Smooth muscle cell (in vitro differentiated cells): ENCODE measurements around the gene AGT. TPM values are rescaled to one million over a fixed set of nuclear protein-coding genes. Genes with fewer than 3 reads are reported as not detected.
A peak's percentile ranks its signal among the peaks of the same experiment; 100 is the strongest.

Experiments
- DNase-seq: peaks from one replicate; lab custom pipeline; 2025; ENCODE audit not compliant: unreplicated experiment; lab: John Stamatoyannopoulos, UW
- H2AFZ ChIP-seq: fragments of 200-600 bp; sonication (generic); 2 replicates; pipeline ENCODE4 v1.6.0; 2016; ENCODE audit warnings: antibody characterized with exemption, low read depth, mild to moderate bottlenecking
- H3F3A ChIP-seq: fragments of 200-600 bp; sonication (generic); 2 replicates; pipeline ENCODE4 v1.6.0; 2017; ENCODE audit warnings: antibody characterized with exemption, low read depth
- H3K27ac ChIP-seq: fragments of 200-600 bp; sonication (generic); 2 replicates; pipeline ENCODE4 v1.5.1; 2016; ENCODE audit warnings: low read depth, mild to moderate bottlenecking
- H3K27me3 ChIP-seq: fragments of 200-600 bp; sonication (generic); 2 replicates; pipeline ENCODE4 v1.6.1; 2016; ENCODE audit warnings: low read depth, mild to moderate bottlenecking
- H3K36me3 ChIP-seq: fragments of 200-600 bp; sonication (generic); 2 replicates; pipeline ENCODE4 v1.5.1; 2016; ENCODE audit warnings: low read depth
- H3K4me1 ChIP-seq: fragments of 200-600 bp; sonication (generic); 2 replicates; pipeline ENCODE4 v1.5.1; 2016; ENCODE audit warnings: low read depth
- H3K4me2 ChIP-seq: fragments of 200-600 bp; sonication (generic); 2 replicates; pipeline ENCODE4 v1.6.0; 2016; ENCODE audit warnings: mild to moderate bottlenecking
- H3K4me3 ChIP-seq: fragments of 200-600 bp; sonication (generic); 2 replicates; pipeline ENCODE4 v1.5.1; 2016; ENCODE audit warnings: mild to moderate bottlenecking
- H3K79me2 ChIP-seq: fragments of 200-600 bp; sonication (generic); 2 replicates; pipeline ENCODE4 v1.6.0; 2016; ENCODE audit warnings: low read depth, mild to moderate bottlenecking
- H3K9ac ChIP-seq: fragments of 200-600 bp; sonication (generic); 2 replicates; pipeline ENCODE4 v1.6.0; 2016; ENCODE audit warnings: low read depth
- H3K9me3 ChIP-seq: fragments of 200-600 bp; sonication (generic); replicated peaks from 2 replicates; pipeline ENCODE4 v1.5.1; 2016; ENCODE audit warnings: low read depth
- H4K20me1 ChIP-seq: fragments of 200-600 bp; sonication (generic); 2 replicates; pipeline ENCODE4 v1.6.0; 2016; ENCODE audit warnings: low read depth
- WGBS: methylation state at CpG from one replicate; pipeline ENCODE4 v1.1.7; 2016; ENCODE audit warnings: low lambda C conversion rate; 5-methylcytosine and 5-hydroxymethylcytosine counted together
- polyA plus RNA-seq: library from polyadenylated mRNA; unstranded; fragments of >200 nt; fragmentation: Nextera tagmentation; extraction: Ambion mirVana; gene quantifications from 2 replicates; pipeline ENCODE4 v1.2.1, GENCODE V29; 2016
- total RNA-seq: library from RNA; depleted of rRNA; stranded (reverse); fragments of >200 nt; gene quantifications from 2 replicates; pipeline ENCODE4 v1.2.3, GENCODE V29; 2014
- TF ChIP-seq, protein P1 (sequence below): fragments of 200-600 bp; sonication (generic); IDR thresholded peaks from 2 replicates; pipeline ENCODE4 v1.5.1; 2017; ENCODE audit warnings: borderline replicate concordance, mild to moderate bottlenecking, antibody characterized with exemption; ENCODE audit not compliant: insufficient read depth, poor library complexity, severe bottlenecking

The AGT gene
- total and polyA plus RNA-seq, 2 experiments from 2014 or later, result 0.31 to 3.0 TPM

DNA sequence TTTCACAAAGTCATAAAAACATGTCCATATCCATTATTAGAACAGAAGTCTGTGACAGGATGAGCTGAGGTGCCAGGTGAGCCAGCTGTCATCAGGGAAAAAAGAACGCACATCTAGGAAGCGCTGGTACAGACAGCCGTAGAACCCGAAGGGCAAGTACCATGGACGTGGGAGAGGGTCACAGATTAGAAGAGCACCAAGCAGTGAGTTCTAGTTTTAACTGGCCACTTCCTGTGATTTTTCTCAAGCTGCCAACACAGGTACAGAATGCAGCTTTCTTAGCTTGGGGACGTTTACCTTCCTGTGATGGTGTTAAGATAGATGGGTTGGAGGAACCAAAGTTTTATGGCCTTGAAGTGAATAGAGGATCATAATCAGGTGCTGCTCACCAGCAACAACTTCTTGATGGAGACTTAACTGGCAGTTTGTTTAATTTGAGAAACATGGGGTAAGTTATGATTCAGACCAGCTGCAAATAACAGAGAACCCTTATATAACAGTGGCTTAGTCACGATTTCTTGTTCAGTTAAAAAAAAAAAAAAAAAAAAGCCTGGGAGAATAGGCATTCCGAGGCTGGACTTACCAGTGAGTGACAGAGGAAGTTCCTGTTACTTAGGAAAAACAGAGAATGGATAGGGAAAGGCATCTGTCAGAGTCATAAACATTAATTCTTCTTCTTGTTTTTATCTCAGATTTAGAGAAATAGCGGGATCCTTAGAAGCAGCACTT lies 30.9 kb downstream of the AGT start:
- no peak overlapping the region for H3K9ac ChIP-seq
- WGBS, result 88% methylated on average over 9 of the region's 9 CpGs
- no peaks in the 10 kb centered on the region for H4K20me1 ChIP-seq
- H3K4me2 ChIP-seq, result no peak overlapping the region
- H3K4me3 ChIP-seq, result no peak overlapping the region
- no peaks in the 10 kb centered on the region for H3K27me3 ChIP-seq
- no peak overlapping the region for H2AFZ ChIP-seq
- TF ChIP-seq, protein P1, sequence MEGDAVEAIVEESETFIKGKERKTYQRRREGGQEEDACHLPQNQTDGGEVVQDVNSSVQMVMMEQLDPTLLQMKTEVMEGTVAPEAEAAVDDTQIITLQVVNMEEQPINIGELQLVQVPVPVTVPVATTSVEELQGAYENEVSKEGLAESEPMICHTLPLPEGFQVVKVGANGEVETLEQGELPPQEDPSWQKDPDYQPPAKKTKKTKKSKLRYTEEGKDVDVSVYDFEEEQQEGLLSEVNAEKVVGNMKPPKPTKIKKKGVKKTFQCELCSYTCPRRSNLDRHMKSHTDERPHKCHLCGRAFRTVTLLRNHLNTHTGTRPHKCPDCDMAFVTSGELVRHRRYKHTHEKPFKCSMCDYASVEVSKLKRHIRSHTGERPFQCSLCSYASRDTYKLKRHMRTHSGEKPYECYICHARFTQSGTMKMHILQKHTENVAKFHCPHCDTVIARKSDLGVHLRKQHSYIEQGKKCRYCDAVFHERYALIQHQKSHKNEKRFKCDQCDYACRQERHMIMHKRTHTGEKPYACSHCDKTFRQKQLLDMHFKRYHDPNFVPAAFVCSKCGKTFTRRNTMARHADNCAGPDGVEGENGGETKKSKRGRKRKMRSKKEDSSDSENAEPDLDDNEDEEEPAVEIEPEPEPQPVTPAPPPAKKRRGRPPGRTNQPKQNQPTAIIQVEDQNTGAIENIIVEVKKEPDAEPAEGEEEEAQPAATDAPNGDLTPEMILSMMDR, result no peak
- H3F3A ChIP-seq, result no peaks in the 10 kb centered on the region
- no peaks in the 10 kb centered on the region for H3K4me1 ChIP-seq
- no peaks in the 10 kb centered on the region for H3K9me3 ChIP-seq
- no peak overlapping the region for H3K27ac ChIP-seq
- H3K36me3 ChIP-seq, result peaks cover 9% of the 10 kb centered on the region
- no peak for DNase-seq
- no peaks in the 10 kb centered on the region for H3K79me2 ChIP-seq

DNA sequence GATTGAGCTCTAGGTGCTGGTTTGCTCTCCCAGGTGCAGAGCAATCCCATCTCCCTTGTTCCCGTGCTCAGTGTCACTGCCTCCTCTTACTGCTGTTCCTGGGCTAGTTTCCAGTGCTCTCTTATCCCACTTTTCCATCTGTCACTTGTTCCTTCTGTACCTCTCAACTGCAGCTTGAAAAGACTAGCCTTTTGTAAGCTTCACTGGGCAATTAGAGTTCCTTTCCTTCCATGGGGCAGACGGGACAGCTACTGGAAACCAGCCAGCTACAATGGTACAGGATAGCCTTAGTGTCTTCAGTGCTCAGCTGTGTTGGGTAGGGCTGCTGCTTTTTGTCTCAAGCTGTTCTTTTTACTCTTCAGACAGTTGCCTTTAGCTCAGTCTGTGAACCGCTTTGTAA lies 31.6 kb downstream of the AGT start:
- no peak for DNase-seq
- no peak overlapping the region for H2AFZ ChIP-seq
- 72% methylated on average over 3 of the region's 3 CpGs for WGBS
- no peaks in the 10 kb centered on the region for H3K79me2 ChIP-seq
- no peaks in the 10 kb centered on the region for H4K20me1 ChIP-seq
- no peaks in the 10 kb centered on the region for H3K4me1 ChIP-seq
- no peaks in the 10 kb centered on the region for H3K9me3 ChIP-seq
- no peak overlapping the region for H3K9ac ChIP-seq
- peak overlapping the region; percentile 5 for H3K27ac ChIP-seq
- peak overlapping the region; percentile 12 for H3K4me2 ChIP-seq
- no peaks in the 10 kb centered on the region for H3F3A ChIP-seq
- peaks cover 9% of the 10 kb centered on the region for H3K36me3 ChIP-seq
- no peak overlapping the region for H3K4me3 ChIP-seq
- TF ChIP-seq, protein P1, result no peak
- no peaks in the 10 kb centered on the region for H3K27me3 ChIP-seq

DNA sequence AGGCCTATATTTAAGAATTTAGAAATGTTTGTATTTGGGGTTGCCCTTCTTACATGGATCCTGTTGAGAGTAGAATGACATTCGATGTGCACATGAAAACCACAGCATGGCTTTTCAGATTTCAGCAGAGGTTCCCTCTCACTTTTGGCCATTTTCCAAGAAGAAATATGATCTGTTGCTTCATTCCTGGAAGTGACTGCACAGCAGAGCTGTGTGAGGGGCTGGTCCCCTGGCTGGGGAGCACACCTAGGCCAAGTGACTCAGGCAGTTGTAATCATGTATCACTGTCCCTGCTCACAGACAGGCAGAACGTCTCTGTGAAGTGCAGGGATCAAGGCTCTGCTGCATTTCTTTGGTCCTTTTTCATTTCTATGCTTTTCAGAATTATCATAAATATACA lies 32.3 kb downstream of the AGT start:
- no peak for DNase-seq
- Histone ChIP-seq H3K9me3 (no peaks in the 10 kb centered on the region), H3K36me3 (peaks cover 10% of the 10 kb centered on the region), H2AFZ (no peak overlapping the region), H3K4me1 (no peaks in the 10 kb centered on the region), H3F3A (no peaks in the 10 kb centered on the region), H3K79me2 (no peaks in the 10 kb centered on the region), H4K20me1 (no peaks in the 10 kb centered on the region), H3K4me3 (no peak overlapping the region), H3K4me2 (peak overlapping the region; percentile 12), H3K27ac (peak overlapping the region; percentile 27), H3K9ac (peak overlapping the region; percentile 4), H3K27me3 (no peaks in the 10 kb centered on the region)
- TF ChIP-seq, protein P1, result no peak
- 23% methylated on average over 2 of the region's 2 CpGs for WGBS
